HepG2 (cell line): Measurements from ENCODE around the gene PKDREJ. TPM values are rescaled to one million over a fixed set of nuclear protein-coding genes. Genes with fewer than 3 reads are reported as not detected.

Experiments
- KDM5B ChIP-seq: sonication (generic); formaldehyde crosslinking; IDR thresholded peaks from 2 replicates; pipeline ENCODE4 v1.4.0; 2020; ENCODE audit warnings: missing genetic modification reagents, mild to moderate bottlenecking, borderline replicate concordance
- MEF2D ChIP-seq: sonication (generic); formaldehyde crosslinking; IDR thresholded peaks from 2 replicates; pipeline ENCODE4 v1.5.1; 2020; ENCODE audit warnings: mild to moderate bottlenecking, missing genetic modification reagents
- PRDM15 ChIP-seq: sonication (generic); formaldehyde crosslinking; IDR thresholded peaks from 2 replicates; pipeline ENCODE4 v1.4.0; 2020; ENCODE audit warnings: missing genetic modification reagents
- ZBTB10 ChIP-seq: sonication (generic); formaldehyde crosslinking; IDR thresholded peaks from 2 replicates; pipeline ENCODE4 v1.4.0; 2020; ENCODE audit warnings: missing genetic modification reagents, borderline replicate concordance
- ZBTB2 ChIP-seq: sonication (generic); formaldehyde crosslinking; IDR thresholded peaks from 2 replicates; pipeline ENCODE4 v1.8.0; 2022; ENCODE audit warnings: low read depth, missing genetic modification reagents
- ZBTB33 ChIP-seq: sonication (generic); formaldehyde crosslinking; IDR thresholded peaks from 2 replicates; pipeline ENCODE4 v1.4.0; 2020; ENCODE audit warnings: missing genetic modification reagents
- ZFYVE20 ChIP-seq: sonication (generic); formaldehyde crosslinking; IDR thresholded peaks from 2 replicates; pipeline ENCODE4 v1.8.0; 2023; ENCODE audit warnings: low read depth, mild to moderate bottlenecking, moderate library complexity, missing genetic modification reagents, borderline replicate concordance
- ZNF761 ChIP-seq: sonication (generic); formaldehyde crosslinking; conservative IDR thresholded peaks from 2 replicates; pipeline ENCODE4 v1.4.0; 2020; ENCODE audit warnings: mild to moderate bottlenecking, missing genetic modification reagents
- ZSCAN21 ChIP-seq: sonication (generic); formaldehyde crosslinking; IDR thresholded peaks from 2 replicates; pipeline ENCODE4 v1.8.0; 2022; ENCODE audit warnings: mild to moderate bottlenecking, missing genetic modification reagents, moderate library complexity, borderline replicate concordance
- ZZZ3 ChIP-seq: sonication (generic); formaldehyde crosslinking; IDR thresholded peaks from 2 replicates; pipeline ENCODE4 v1.4.0; 2020; ENCODE audit warnings: missing genetic modification reagents, mild to moderate bottlenecking, borderline replicate concordance
- polyA plus RNA-seq, 8 experiments: library from polyadenylated mRNA; depleted of rRNA in 3 of 8; stranded (reverse) in 7 of 8; unstranded in 1 of 8; fragments of >200 nt; fragmentation: Illumina TruSeq in 4 of 8; extraction: Trizol in 4 of 8; gene quantifications; 2 replicates each; pipeline versions ENCODE4 v1.2.1 to v1.2.3, GENCODE V29; 2011 to 2016; ENCODE audit warnings: low read depth in 4 of 8, missing spikeins in 1 of 8, mixed read lengths in 1 of 8; ENCODE audit not compliant: insufficient read depth in 1 of 8
- total RNA-seq, 5 experiments: library from RNA; depleted of rRNA; stranded (reverse); fragments of >200 nt; fragmentation: Illumina TruSeq; extraction: Trizol; gene quantifications; 2 replicates each; pipeline ENCODE4 v1.2.3, GENCODE V29; 2016; ENCODE audit warnings: low read depth in 1 of 5

PKDREJ gene
- total and polyA plus RNA-seq, 2 of the 13 experiments (the other 11 are each of a cell fraction or from before 2014, with no cell fraction given), result not detected

GRCh38 chr22:46296257-46297150 is 33.4 kb upstream of the PKDREJ start, which contains the start of gene GTSE1 (continued):
- TF ChIP-seq ZBTB10 (CRISPR knock-in tag) (0 out of 2 replicates have a peak, but pooled peaks have one; percentile 23), ZFYVE20 (peak; percentile 93; the same call in 1 of the 2 replicates), ZBTB2 (CRISPR knock-in tag) (peak; percentile 91), PRDM15 (CRISPR knock-in tag) (no peak), ZZZ3 (CRISPR knock-in tag) (peak; percentile 16; the same call in 1 of the 2 replicates), ZBTB33 (no peak), KDM5B (CRISPR knock-in tag) (peak; percentile 86), ZNF761 (CRISPR knock-in tag) (no peak; the same call in 1 of the 2 replicates), MEF2D (peak; percentile 64; the same call in 1 of the 2 replicates), ZSCAN21 (CRISPR knock-in tag) (peak; percentile 98)
